Measurements from ENCODE around the gene TMEM185A. TPM values are rescaled to one million over a fixed set of nuclear protein-coding genes. Genes with fewer than 3 reads are reported as not detected.

The TMEM185A gene
- total and polyA plus RNA-seq, 2 of the 4 experiments (the other 2 are of a cell fraction) = 9.7 to 12.2 TPM

GRCh38 chrX:149618871-149619270 lies 12.7 kb downstream of the TMEM185A start:
- Histone ChIP-seq H2BK15ac (ENCODE audit: low read depth, low read length) (no peak overlapping the region), H3K4ac (ENCODE audit: low read depth, low read length) (no peak overlapping the region), H2AK5ac (ENCODE audit: low read depth, low read length) (no peak overlapping the region), H2BK5ac (ENCODE audit: low read depth, low read length, poor library complexity, severe bottlenecking) (no peak overlapping the region), H3K18ac (ENCODE audit: low read depth, low read length) (no peak overlapping the region), H3K14ac (replicated peaks; ENCODE audit: low read depth, low read length) (no peak overlapping the region), H4K91ac (ENCODE audit: insufficient read depth, low read depth, low read length) (no peak overlapping the region), H4K20me1 (ENCODE audit: insufficient read depth, low read length) (no peaks in the 10 kb centered on the region), H4K8ac (ENCODE audit: low read depth in 2 of 2, low read length in 2 of 2) (no peak overlapping the region), H3K4me1 (ENCODE audit: control insufficient read depth, insufficient read depth, low read length) (no peaks in the 10 kb centered on the region), H2AK9ac (replicated peaks; ENCODE audit: low read depth, low read length, poor library complexity) (no peak overlapping the region), H3K4me2 (ENCODE audit: low read depth, low read length) (no peak overlapping the region), H3K27ac (ENCODE audit: insufficient read depth, low read length) (no peak overlapping the region), H3K23ac (ENCODE audit: low read depth, low read length) (no peak overlapping the region), H3K9me3 (ENCODE audit: control insufficient read depth, insufficient read depth, low read length) (no peaks in the 10 kb centered on the region), H3K4me3 (ENCODE audit: insufficient read depth, low read depth, low read length) (no peak overlapping the region), H3K9ac (ENCODE audit: low read depth, low read length) (no peak overlapping the region), H3K36me3 (ENCODE audit: control insufficient read depth, insufficient read depth, low read length) (no peaks in the 10 kb centered on the region), H2BK120ac (ENCODE audit: low read depth, low read length) (no peak overlapping the region), H3K9me1 (ENCODE audit: insufficient read depth, low read length) (no peaks in the 10 kb centered on the region), H3K79me1 (ENCODE audit: low read depth in 1 of 2, low read length in 2 of 2) (peaks cover 0 to 6% of the 10 kb centered on the region in 2 experiments; a peak in 1 of 4 replicates), H3K56ac (ENCODE audit: extremely low read depth, insufficient read depth, low read length) (no peak overlapping the region), H4K5ac (ENCODE audit: low read depth, low read length) (no peak overlapping the region), H2BK20ac (ENCODE audit: low read depth, low read length) (no peak overlapping the region), H3K27me3 (ENCODE audit: control insufficient read depth, insufficient read depth, low read length) (no peaks in the 10 kb centered on the region), H2AFZ (replicated peaks; ENCODE audit: low read length, poor library complexity) (no peak overlapping the region)
- intact Hi-C loops (cut with micrococcal nuclease) = no loop called here
- no peak for DNase-seq
- dilution Hi-C loops (cut with HindIII; ENCODE audit: low sequenced_read_pairs, unreplicated experiment) = no loop called here
- BruUV-seq (replicated peaks) = no TSS peak
- in situ Hi-C loops (cut with MboI; ENCODE audit: low sequenced_read_pairs) = no loop called here
- no CpG with 5 or more reads among the region's 3 CpGs for WGBS, 2 experiments (ENCODE audit: extremely low coverage in 2 of 2, insufficient read length in 1 of 2)
- no peak for ATAC-seq (ENCODE audit: low read depth)
- no peak for TF ChIP-seq RAD21 (IDR thresholded peaks at IDR 0.05; ENCODE audit: low read length)
- TF ChIP-seq, protein P1, sequence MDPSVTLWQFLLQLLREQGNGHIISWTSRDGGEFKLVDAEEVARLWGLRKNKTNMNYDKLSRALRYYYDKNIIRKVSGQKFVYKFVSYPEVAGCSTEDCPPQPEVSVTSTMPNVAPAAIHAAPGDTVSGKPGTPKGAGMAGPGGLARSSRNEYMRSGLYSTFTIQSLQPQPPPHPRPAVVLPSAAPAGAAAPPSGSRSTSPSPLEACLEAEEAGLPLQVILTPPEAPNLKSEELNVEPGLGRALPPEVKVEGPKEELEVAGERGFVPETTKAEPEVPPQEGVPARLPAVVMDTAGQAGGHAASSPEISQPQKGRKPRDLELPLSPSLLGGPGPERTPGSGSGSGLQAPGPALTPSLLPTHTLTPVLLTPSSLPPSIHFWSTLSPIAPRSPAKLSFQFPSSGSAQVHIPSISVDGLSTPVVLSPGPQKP (IDR thresholded peaks at IDR 0.05; ENCODE audit: borderline replicate concordance, low read depth, low read length) = no peak
- TF ChIP-seq POLR2A (IDR thresholded peaks at IDR 0.05; ENCODE audit: low read depth, low read length) = no peak
- TF ChIP-seq, protein P2, sequence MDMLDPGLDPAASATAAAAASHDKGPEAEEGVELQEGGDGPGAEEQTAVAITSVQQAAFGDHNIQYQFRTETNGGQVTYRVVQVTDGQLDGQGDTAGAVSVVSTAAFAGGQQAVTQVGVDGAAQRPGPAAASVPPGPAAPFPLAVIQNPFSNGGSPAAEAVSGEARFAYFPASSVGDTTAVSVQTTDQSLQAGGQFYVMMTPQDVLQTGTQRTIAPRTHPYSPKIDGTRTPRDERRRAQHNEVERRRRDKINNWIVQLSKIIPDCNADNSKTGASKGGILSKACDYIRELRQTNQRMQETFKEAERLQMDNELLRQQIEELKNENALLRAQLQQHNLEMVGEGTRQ (IDR thresholded peaks at IDR 0.05; ENCODE audit: low read depth, low read length) = no peak
- no peak for TF ChIP-seq MAFK (IDR thresholded peaks at IDR 0.05; ENCODE audit: low read depth, low read length)
- no peak for TF ChIP-seq RFX5 (IDR thresholded peaks at IDR 0.05; ENCODE audit: low read depth, low read length)
- ChIA-PET POLR2A (ENCODE audit: unreplicated experiment) (interaction anchor here (0.6 kb wide), 1 partner anchor 9 kb away, joined by 4 read pairs; no protein-coding TSS in a partner anchor), CTCF (interaction anchor here (0.7 kb wide), 1 partner anchor 11 kb away, joined by 5 read pairs; no protein-coding TSS in a partner anchor)

Data from IMR-90 (cell line).